COLO668 (cell line): ENCODE results near the gene KCNJ10.

Source experiments
- DNase-seq: peaks from one replicate; lab custom pipeline; 2025; ENCODE audit not compliant: unreplicated experiment; lab: John Stamatoyannopoulos, UW

Gene KCNJ10

DNA sequence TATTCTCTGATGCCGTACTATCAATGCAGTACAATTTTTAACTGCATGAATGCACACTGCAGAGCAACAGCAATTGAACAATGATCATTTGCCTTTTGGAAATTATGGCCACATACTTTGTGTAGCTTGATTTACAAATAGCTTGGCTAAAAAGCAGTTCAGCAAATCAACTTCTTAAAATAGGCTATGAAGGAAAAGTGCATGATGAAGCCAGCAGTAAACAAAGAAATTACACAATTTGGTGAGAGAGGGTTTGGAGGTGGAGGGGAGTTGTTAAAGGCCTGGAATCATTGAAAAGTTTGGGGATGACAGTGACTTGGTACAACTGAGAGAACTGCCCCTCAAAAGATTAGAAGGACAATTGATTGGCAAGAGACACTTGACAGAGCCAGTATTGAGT is 44.6 kb downstream of the KCNJ10 start:
- DNase-seq, result no peak

DNA sequence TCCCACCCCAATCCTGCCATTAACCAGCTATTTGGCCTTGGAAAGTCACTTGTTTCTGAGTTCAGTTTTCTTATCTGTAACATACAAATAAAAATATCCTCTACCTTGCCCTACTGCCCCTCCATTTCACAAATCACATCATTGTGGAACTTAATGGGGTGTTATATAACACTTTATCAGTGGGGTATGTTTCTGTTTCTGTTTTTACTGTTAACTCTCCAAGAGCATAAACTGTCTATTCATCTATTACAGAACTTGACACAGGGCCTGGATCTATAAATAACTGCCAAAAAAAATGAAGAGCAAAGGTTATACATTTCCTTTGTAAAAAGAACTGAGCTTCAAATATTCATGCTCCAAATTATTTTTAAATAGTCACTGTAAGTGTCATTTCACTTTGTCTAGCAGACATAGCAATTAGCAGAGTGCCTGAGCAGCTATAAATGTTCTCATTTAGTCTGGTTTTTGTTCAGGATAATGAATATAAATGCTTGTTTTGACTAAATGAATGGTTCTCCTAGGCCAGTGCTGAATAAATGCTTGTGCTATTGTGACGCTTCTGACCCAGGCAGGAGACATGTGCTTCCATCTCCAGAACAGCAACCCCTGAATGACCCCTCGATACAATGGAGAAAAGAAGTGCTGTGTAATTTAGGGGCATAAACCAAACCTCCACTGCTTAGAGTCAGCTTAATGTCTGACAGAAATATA is 45.6 kb downstream of the KCNJ10 start:
- no peak for DNase-seq

DNA sequence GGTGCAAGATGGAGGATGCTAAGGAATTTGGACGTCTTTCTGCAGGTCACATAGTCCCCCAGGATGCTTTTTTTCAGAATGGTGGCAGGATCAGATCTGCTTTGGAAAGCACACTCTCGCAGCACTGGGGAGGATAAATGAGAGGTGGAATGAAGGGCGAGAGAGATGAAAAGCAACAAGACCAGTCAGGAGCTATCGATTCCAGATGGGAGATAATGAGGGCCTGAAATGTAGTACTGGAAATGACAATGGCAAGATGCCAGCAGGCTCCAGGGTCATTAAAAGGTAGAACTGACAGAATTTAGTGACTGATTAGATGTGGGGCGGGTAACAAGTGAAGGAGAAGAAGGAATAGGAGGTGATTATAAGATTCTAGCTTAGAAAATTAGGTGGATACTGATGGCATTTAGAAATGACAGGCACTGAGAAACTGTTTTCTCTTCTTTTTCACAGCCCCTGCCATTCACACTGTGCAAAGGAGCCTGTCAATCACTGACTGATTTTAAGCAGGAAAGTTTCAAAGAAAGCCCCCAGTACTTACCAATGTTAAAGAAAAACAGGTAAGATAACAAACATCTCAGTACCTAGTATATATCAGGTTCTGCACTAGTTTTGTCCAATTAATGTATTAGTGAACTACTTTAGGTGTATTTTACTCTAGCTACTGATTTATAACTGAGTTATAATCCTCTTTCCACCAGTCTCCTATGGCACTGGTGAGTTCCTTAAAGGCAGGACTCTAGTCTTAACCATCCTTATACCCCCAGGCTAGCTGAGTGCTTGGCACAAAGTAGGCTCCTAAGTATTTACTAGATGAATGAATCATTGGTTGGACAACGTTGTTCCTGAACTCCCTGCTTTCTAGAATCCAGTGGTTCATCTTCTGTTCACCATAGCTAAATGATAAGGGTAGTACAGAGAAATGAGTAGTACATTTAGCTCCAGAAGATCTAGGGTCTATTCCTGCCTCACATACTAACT is 47.3 kb downstream of the KCNJ10 start:
- no peak for DNase-seq

DNA sequence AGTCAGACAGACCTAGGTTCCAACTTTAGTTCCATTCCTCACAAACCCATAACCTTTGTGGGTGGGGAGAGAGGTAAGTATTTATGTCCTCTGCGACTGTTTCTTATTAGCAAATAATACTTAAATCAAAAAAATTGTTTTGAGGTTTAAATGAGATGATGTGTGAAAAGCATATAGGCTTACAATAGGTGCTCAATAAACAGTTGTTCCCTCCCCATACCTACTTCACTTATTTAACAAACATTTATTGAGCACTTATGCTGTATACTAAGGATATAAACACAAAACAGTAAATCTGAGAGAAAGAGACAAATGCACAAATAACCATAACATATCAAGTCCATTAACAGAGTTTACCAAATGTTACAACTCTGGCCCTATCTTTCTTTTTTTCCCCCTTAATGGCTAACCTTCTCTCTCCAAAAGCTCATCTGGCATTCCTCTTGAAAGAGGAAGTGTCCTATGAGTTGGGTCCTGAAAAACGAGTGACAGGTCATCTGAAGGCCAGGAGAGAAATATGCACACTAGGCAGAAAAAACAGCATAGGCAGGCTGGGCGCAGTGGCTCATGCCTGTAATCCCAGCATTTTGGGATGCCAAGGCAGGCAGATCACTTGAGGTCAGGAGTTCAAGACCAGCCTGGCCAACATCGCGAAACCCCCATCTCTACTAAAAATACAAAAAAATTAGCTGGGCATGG is 48.4 kb downstream of the KCNJ10 start:
- DNase-seq, result no peak

DNA sequence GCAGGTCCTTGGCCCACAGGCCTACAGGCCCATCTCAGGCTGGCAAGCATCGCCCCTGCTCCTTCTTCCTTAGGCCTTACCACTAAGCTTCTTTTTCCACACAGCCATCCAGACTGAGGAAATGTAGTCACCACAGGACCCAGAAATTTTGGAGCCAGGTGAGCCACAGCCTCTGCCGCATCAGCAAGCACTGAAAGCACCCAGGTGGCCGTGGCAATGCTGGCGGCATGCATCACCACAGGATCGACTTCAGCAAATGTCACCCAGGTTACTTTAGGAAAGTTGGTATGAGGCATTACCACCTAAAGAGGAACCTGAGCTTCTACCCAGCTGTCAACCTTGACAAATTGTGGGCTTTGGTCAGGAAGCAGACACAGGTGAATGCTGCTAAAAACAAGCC is 49.8 kb downstream of the KCNJ10 start:
- DNase-seq, result no peak

DNA sequence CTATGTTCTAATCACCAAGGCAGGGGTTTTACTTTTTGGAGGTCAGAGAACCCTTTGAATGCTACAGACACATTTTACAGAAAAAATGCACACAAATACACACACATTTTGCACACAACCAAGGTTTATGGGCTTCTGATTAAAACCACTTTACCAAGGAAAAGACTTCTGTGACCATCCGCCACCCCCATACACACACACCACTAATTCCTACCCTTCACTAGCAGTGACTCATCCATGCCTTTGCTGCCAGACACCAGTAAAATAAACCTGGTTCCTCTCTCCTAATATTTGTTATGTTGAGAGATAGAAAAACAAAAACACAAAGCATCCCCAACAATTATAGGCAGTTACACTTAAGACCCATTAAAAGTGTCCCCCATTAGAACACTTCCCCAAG is 51.1 kb downstream of the KCNJ10 start:
- no peak for DNase-seq

DNA sequence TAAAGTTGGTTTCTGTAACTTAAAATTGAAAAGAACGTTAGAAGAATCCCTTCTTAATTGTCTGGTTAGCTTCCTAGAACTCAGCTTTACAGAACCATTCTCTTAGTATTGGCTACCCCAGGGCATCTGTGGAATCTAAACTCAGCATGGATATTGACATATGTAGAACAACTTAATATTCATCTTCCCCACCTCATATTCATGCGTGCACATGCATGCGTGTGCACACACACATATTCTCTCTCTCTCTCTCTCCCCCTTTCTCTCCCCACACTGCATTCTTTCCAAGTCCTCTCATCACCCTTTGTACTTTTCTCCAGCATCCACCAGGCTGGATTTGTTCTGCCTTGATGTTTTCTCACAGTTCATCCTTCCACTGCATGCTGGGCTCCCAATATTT is 51.6 kb downstream of the KCNJ10 start:
- DNase-seq, result no peak

DNA sequence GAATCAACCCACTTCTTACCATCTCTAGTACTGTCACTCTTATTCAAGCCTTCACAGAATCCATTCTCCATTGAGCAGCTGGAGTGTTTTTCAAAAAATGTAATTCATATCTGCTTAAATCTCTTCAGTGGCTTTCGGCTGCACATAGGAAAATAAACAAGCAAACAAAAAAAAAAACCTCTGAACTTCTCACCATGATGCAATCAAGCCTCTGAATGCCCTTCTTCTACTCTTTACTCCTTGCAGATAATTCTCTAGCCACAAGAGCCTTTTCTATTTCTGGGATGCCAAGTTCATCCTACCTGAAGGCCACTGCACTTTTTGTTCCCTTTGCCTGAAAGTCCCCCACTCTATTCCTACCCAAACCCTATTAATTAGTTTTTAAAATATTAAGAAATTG is 52.4 kb downstream of the KCNJ10 start:
- DNase-seq, result no peak

DNA sequence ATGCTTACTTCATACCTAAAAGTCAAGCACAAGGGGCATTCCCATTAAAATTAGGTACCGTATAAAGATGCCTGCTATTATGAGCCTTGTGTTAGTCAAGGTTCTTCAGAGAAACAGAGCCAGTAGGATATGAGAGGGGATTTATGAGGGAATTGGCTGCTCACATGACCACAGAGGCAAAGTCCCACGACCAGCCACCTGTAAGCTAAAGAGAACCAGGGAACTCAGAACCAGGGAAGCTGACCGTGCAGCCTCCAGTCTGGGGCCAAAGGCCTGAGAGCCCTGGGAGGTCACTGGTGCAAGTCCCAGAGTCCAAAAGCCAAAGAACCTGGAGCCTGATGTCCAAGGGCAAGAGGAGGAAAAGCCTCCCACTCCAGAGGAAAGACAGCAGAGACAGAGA is 58.2 kb downstream of the KCNJ10 start:
- DNase-seq, result no peak

DNA sequence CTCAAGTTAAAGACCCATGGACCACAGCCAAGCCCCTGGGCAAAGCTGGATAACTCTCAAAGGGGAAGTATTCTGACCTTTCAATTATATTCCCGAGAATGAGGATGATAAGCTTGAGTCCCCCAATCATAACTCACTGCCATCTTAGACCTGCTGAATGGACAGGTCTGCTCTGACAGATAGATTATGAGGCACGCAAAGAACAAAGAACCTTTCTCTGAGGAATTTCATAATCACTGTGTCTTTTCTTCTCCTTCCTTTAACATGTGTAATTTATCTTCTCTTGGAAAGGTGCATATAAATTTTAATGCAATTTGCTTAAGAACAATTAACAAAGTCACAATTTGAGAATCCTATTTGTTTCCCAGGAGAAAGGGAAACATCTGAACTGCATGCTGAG is 60.2 kb downstream of the KCNJ10 start:
- no peak for DNase-seq

DNA sequence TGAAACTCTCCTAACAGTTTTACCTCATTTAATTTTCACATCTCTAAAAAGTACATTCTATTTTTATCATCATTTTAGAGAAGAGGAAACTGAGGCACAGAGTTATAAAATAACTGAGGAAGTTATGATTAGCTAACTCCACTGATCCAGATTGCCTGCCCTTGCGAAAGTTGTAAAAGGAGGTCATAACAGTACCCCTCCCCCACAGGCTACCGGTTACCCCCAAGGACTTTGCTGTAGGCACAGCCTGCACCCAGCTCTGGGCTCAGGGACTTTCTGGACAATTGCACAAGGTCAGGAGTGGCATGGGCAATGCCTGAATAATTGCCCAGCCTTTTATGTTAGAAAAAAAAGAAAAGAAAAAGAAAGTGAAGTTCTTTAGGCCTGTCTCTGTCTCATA is 60.9 kb downstream of the KCNJ10 start:
- no peak for DNase-seq

DNA sequence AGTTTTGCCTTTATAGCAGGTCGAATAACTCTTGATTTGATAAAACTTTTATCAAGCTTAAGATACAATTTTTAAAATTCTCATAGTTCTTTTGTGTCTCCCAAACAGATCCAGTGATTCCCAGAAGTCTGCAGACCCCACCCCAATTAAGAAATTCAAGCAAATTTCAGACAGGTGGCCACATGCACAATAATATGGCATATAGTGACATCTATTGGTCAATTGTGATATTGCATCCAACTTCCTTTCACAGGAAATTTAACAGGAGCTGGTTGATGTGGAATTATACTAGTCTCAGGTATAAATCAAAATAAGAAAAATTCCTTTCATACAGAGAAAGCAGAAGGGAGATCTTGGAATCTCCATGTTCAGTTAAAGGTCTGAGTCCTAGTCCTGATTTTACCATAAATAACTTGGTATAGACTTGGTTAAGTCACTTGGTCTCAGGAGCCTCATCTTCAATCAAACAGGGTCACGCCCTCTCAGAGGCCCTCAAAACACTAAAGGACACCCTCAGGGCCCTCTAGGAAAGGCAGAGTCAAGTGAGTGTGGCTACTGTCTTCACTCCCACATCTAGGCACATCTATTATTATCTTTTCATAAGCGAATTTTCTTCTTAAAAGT is 62.3 kb downstream of the KCNJ10 start:
- DNase-seq, result no peak

DNA sequence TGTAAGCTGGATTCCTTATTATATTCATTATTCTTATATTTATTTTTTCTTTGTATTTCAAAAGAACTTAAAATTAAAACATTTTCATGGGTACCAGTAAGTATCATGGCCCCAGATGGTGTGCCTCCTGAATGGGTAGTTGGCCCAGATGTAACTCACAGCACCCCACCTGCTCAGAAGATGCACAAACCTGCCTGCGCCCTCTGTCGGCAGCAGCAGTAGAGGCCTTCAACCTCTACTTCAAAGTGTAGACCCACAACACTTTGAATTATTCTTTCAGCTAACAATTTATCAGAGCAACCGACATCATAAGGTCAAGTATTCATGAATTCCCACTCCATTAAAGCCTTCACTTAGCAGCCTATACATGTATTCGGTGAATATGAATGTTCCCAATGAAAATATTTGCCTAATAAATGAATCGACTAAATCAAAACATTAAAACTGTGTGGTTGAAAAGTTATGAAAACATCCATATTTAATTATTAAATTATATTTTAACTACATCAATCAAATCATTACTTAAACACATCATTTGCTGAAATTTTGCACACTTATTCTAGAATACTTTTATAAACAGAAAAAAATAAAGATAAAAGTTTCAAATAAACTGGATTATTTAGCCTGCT is 63.5 kb downstream of the KCNJ10 start:
- DNase-seq, result peak; percentile 79

DNA sequence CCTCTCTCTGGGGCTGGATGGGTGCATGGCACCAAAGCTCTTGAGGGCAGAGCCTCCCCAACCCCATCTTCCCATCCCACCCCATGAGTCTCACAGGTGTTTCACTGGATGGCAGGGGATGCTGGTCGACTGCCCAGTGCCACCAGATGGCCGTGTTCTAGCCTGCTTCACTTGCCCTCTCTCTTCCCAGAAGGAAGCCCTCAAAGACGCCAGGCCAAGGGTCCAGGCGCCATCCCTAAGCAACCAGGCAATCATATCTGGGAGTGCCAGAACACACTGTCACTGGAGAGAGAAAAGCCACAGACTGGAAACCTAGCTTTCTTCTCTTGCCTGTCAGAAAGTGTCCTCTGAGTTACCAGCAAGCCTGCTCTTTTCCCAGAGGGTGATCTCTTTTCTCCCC is 64.9 kb downstream of the KCNJ10 start:
- no peak for DNase-seq

DNA sequence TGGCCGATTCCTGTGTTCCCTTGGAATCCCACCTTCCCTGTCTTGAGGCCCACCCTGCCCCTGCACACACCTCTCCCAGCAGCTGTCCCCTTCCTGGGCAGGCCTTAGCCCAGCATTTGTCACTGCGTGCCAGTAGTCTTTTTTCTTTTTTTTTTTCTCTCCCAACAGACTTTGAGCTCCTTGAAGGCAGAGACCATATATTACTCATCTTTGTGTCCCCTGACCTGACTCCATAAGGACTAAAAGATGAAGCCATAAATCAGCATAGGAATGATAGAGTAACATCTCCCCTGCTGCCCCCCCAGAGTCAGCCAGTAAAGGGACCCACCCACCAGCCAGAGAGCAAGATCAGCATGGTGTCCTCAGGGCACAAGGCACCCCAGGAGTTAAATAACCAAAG is 65.5 kb downstream of the KCNJ10 start:
- no peak for DNase-seq

DNA sequence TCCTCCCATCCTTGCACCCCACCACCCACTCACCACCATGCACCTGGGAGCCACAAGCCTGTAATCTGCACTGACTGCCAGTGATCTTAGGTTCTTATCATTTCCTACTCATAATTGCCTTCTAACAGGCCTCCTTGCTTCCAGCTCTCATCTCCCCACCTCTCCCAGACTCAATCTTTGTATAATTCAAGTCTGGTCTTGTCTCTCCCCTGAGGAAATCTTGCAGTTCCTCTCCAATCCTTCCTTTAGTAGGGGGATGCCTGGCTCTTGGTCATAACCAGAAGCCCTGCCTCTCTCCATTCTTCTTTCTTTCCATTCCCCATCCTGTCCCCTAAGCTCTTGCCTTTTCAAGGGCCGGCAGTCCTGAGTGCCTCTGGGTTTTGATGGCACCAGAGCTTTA is 66.0 kb downstream of the KCNJ10 start:
- no peak for DNase-seq

DNA sequence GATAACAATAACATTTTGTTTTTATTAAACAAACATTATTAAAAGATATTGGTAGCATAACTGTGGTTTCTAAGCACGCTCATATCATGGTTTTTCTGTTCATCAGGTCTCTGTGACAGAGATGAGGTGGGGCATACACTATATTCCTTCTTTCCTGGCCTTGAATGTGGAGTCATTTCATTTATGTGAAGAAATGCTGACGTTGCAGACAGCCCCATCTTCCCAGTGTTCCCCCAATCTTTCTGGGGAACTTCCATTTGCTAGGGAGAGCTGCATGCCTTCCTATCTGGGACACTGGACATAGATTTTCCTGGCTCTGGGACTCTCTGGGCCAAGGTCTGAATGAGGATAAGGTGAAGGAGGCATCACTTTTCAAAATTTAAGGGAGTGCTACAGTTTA is 68.5 kb downstream of the KCNJ10 start:
- DNase-seq, result no peak

DNA sequence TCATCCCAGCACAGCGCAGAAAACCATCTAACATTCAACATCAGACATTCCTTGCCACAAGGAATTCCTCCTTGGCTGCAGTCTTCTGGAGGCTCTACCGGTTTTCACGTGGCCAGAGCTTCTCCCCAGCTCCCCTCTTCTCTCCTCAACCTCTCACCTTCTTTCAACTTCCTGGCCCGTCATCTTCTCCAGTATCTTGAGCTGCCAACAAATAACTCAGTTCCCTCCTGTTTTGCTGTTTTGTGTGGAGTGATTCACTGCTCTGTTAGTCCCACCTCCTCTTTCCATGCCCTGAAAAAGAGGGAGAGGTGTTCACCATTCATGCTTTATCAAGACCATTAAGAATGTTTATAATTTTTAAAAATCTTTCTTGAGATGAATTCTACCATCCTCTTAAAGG is 70.8 kb downstream of the KCNJ10 start:
- no peak for DNase-seq

DNA sequence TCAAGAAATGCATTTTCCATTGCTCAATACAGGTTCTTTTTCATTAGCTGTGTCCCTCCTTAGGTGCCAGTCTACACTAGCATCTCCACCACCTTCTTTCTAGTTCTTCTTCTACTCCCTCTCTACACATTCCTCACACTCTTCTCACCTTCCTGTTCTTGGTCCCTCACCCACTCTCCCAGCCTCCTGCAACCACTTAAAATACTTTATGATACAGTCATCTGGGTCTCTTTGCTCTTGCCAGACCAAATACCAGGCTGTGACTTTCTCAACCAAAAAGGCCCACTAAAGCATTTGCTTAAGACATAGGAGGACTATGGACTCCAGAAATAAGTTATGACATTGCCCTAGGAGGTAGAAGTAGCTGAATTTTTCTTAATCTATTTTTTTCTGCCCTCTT is 73.3 kb downstream of the KCNJ10 start:
- DNase-seq, result no peak

DNA sequence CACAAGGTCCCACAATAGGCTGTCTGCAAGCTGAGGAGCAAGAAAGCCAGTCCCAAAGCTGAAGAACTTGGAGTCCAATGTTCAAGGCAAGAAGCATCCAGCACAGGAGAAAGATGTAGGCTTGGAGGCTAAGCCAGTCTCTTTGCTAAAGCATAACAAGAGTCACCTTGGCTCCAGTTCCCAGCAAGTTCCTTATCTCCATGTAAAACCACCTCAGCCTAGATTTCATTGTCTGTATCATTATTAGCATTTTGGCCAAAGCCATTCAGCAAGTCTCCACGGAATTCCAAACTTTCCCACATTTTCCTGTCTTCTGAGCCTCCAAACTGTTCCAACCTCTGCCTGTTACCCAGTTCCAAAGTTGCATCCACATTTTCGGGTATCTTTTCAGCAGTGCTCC is 75.1 kb downstream of the KCNJ10 start:
- DNase-seq, result no peak

DNA sequence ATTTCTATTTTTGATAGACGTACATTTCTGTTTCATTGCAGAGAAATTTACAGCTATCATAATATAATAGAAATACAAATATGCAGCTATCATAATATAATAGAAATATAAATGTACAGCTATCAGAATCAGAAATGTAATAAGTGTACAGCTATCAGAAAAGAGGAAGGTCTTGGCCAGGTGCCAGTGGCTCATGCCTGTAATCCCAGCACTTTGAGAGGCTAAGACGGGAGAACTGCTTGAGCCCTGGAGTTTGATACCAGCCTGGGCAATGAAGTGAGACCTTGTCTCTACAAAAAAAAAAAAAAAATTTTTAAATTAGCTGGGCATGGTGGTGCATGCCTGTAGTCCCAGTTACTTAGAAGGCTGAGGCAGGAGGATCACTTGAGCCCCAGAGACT is 76.0 kb downstream of the KCNJ10 start:
- no peak for DNase-seq
